ENCODE measurements around the gene IGF2R. TPM values are rescaled to one million over a fixed set of nuclear protein-coding genes. Genes with fewer than 3 reads are reported as not detected.

Gene IGF2R
- total and polyA plus RNA-seq, 2 experiments from 2014 or later, result 8.1 to 30.9 TPM

- H4K20me1 ChIP-seq (ENCODE audit: insufficient read depth), result no peaks in the 10 kb centered on the region
- in situ Hi-C loops (cut with MboI), result no loop called here
Measured at GRCh38 chr6:159941286-159942113, 27.4 kb upstream of the IGF2R start.

GRCh38 chr6:159943101-159943632 is 25.7 kb upstream of the IGF2R start:
- peak; percentile 74 for DNase-seq
- TF ChIP-seq EZH2 (IDR thresholded peaks at IDR 0.05; ENCODE audit: insufficient read depth, poor library complexity, severe bottlenecking) (no peak), EZH2phosphoT487 (IDR thresholded peaks at IDR 0.05; ENCODE audit: insufficient read depth, low read depth) (no peak)
- Histone ChIP-seq H3K9ac (no peak overlapping the region), H2AFZ (0 out of 2 replicates have a peak overlapping the region, but pooled peaks have one; percentile 41), H3K79me2 (ENCODE audit: insufficient read depth) (no peaks in the 10 kb centered on the region), H3K4me2 (ENCODE audit: unreplicated experiment) (peak overlapping the region; percentile 5), H3K9me3 (ENCODE audit: low read depth) (no peaks in the 10 kb centered on the region), H3K4me3 (no peak overlapping the region), H3F3A (ENCODE audit: insufficient read depth) (peaks cover 19% of the 10 kb centered on the region), H4K20me1 (ENCODE audit: insufficient read depth) (no peaks in the 10 kb centered on the region), H3K27me3 (replicated peaks; ENCODE audit: insufficient read depth) (peaks cover 4% of the 10 kb centered on the region; the same call in 1 of the 2 replicates), H3K27ac (peak overlapping the region; percentile 22), H3K9me2 (ENCODE audit: insufficient read depth) (no peaks in the 10 kb centered on the region), H3K4me1 (ENCODE audit: insufficient read depth) (0 out of 2 replicates have a peak, but pooled peaks cover 8% of the 10 kb centered on the region), H3K36me3 (ENCODE audit: low read depth) (no peaks in the 10 kb centered on the region)
- in situ Hi-C loops (cut with MboI), result no loop called here
- WGBS, 2 experiments (ENCODE audit: low coverage in 1 of 2, low lambda C conversion rate in 2 of 2, missing lambda C conversion rate in 2 of 2), result 13 to 25% methylated on average over 6 of the region's 6 CpGs

More at GRCh38 chr6:159941286-159942113, 27.4 kb upstream of the IGF2R start:
- no peaks in the 10 kb centered on the region for H3K9me2 ChIP-seq (ENCODE audit: insufficient read depth)
- no peak overlapping the region for H2AFZ ChIP-seq
- 0 out of 2 replicates have a peak, but pooled peaks cover 8% of the 10 kb centered on the region for H3K4me1 ChIP-seq (ENCODE audit: insufficient read depth)
- peak; percentile 54 for DNase-seq
- no peaks in the 10 kb centered on the region for H3K9me3 ChIP-seq (ENCODE audit: low read depth)
- TF ChIP-seq EZH2phosphoT487 (IDR thresholded peaks at IDR 0.05; ENCODE audit: insufficient read depth, low read depth) (no peak), EZH2 (IDR thresholded peaks at IDR 0.05; ENCODE audit: insufficient read depth, poor library complexity, severe bottlenecking) (no peak)
- no peak overlapping the region for H3K4me3 ChIP-seq
- no peak overlapping the region for H3K27ac ChIP-seq
- no peaks in the 10 kb centered on the region for H3K79me2 ChIP-seq (ENCODE audit: insufficient read depth)
- 61 to 65% methylated on average over 11 of the region's 11 CpGs for WGBS, 2 experiments (ENCODE audit: low coverage in 1 of 2, low lambda C conversion rate in 2 of 2, missing lambda C conversion rate in 2 of 2)
- peaks cover 19% of the 10 kb centered on the region for H3F3A ChIP-seq (ENCODE audit: insufficient read depth)
- H3K4me2 ChIP-seq (ENCODE audit: unreplicated experiment), result no peak overlapping the region
- no peaks in the 10 kb centered on the region for H3K36me3 ChIP-seq (ENCODE audit: low read depth)
- no peaks in the 10 kb centered on the region for H3K27me3 ChIP-seq (replicated peaks; ENCODE audit: insufficient read depth)
- no peak overlapping the region for H3K9ac ChIP-seq

GRCh38 chr6:159943968-159944598 is 24.8 kb upstream of the IGF2R start:
- H2AFZ ChIP-seq, result no peak overlapping the region
- no peak overlapping the region for H3K4me3 ChIP-seq
- no peaks in the 10 kb centered on the region for H3K9me2 ChIP-seq (ENCODE audit: insufficient read depth)
- peaks cover 19% of the 10 kb centered on the region for H3F3A ChIP-seq (ENCODE audit: insufficient read depth)
- 46 to 52% methylated on average over 2 of the region's 2 CpGs for WGBS, 2 experiments (ENCODE audit: low coverage in 1 of 2, low lambda C conversion rate in 2 of 2, missing lambda C conversion rate in 2 of 2)
- no peak overlapping the region for H3K27ac ChIP-seq
- no peaks in the 10 kb centered on the region for H3K9me3 ChIP-seq (ENCODE audit: low read depth)
- no peaks in the 10 kb centered on the region for H3K36me3 ChIP-seq (ENCODE audit: low read depth)
- no peak overlapping the region for H3K9ac ChIP-seq
- H4K20me1 ChIP-seq (ENCODE audit: insufficient read depth), result no peaks in the 10 kb centered on the region
- TF ChIP-seq EZH2 (IDR thresholded peaks at IDR 0.05; ENCODE audit: insufficient read depth, poor library complexity, severe bottlenecking) (no peak), EZH2phosphoT487 (IDR thresholded peaks at IDR 0.05; ENCODE audit: insufficient read depth, low read depth) (no peak)
- no peak overlapping the region for H3K4me2 ChIP-seq (ENCODE audit: unreplicated experiment)
- H3K27me3 ChIP-seq (replicated peaks; ENCODE audit: insufficient read depth), result peaks cover 4% of the 10 kb centered on the region; the same call in 1 of the 2 replicates
- in situ Hi-C loops (cut with MboI), result no loop called here
- no peak for DNase-seq
- 0 out of 2 replicates have a peak, but pooled peaks cover 8% of the 10 kb centered on the region for H3K4me1 ChIP-seq (ENCODE audit: insufficient read depth)
- no peaks in the 10 kb centered on the region for H3K79me2 ChIP-seq (ENCODE audit: insufficient read depth)

GRCh38 chr6:159945801-159946392 is 23.0 kb upstream of the IGF2R start:
- peaks cover 4% of the 10 kb centered on the region; the same call in 1 of the 2 replicates for H3K27me3 ChIP-seq (replicated peaks; ENCODE audit: insufficient read depth)
- H3K9me2 ChIP-seq (ENCODE audit: insufficient read depth), result no peaks in the 10 kb centered on the region
- no peak overlapping the region for H3K9ac ChIP-seq
- no peak overlapping the region for H3K27ac ChIP-seq
- in situ Hi-C loops (cut with MboI), result no loop called here
- no peak overlapping the region for H3K4me2 ChIP-seq (ENCODE audit: unreplicated experiment)
- peaks cover 19% of the 10 kb centered on the region for H3F3A ChIP-seq (ENCODE audit: insufficient read depth)
- no peak overlapping the region for H3K4me3 ChIP-seq
- no peaks in the 10 kb centered on the region for H3K36me3 ChIP-seq (ENCODE audit: low read depth)
- TF ChIP-seq EZH2 (IDR thresholded peaks at IDR 0.05; ENCODE audit: insufficient read depth, poor library complexity, severe bottlenecking) (no peak), EZH2phosphoT487 (IDR thresholded peaks at IDR 0.05; ENCODE audit: insufficient read depth, low read depth) (no peak)
- DNase-seq, result no peak
- H4K20me1 ChIP-seq (ENCODE audit: insufficient read depth), result no peaks in the 10 kb centered on the region
- no peaks in the 10 kb centered on the region for H3K79me2 ChIP-seq (ENCODE audit: insufficient read depth)
- 44 to 57% methylated on average over 6 of the region's 6 CpGs for WGBS, 2 experiments (ENCODE audit: low coverage in 1 of 2, low lambda C conversion rate in 2 of 2, missing lambda C conversion rate in 2 of 2)
- 0 out of 2 replicates have a peak, but pooled peaks cover 8% of the 10 kb centered on the region for H3K4me1 ChIP-seq (ENCODE audit: insufficient read depth)
- H3K9me3 ChIP-seq (ENCODE audit: low read depth), result no peaks in the 10 kb centered on the region
- no peak overlapping the region for H2AFZ ChIP-seq
